Neural cell (in vitro differentiated cells): Measurements from ENCODE around the gene STK32B. TPM values are rescaled to one million over a fixed set of nuclear protein-coding genes. Genes with fewer than 3 reads are reported as not detected.

Experiments used
- H2AFZ ChIP-seq: fragments of 200-600, 300-800 bp; sonication (generic), shearing (Covaris generic); 2 replicates; pipeline ENCODE4 v1.6.0; 2014; ENCODE audit warnings: low read depth, mild to moderate bottlenecking, antibody characterized with exemption, low read length, moderate library complexity
- H3F3A ChIP-seq: fragments of 200-600 bp; shearing (Covaris generic); 2 replicates; pipeline ENCODE4 v1.6.1; 2016; ENCODE audit warnings: mild to moderate bottlenecking, moderate library complexity, mixed read lengths, antibody characterized with exemption, low read length; ENCODE audit not compliant: insufficient read depth, poor library complexity, severe bottlenecking
- H3K27ac ChIP-seq: fragments of 200-600, 300-800 bp; sonication (generic), shearing (Covaris generic); 2 replicates; pipeline ENCODE4 v1.5.1; 2014; ENCODE audit warnings: mild to moderate bottlenecking, low read length, moderate library complexity
- H3K27me3 ChIP-seq: fragments of 300-800, 200-600 bp; sonication (generic), shearing (Covaris generic); 2 replicates; pipeline ENCODE4 v1.6.0; 2014; ENCODE audit warnings: mild to moderate bottlenecking, low read depth, low read length, moderate library complexity; ENCODE audit not compliant: insufficient read depth
- H3K36me3 ChIP-seq: fragments of 300-800, 200-600 bp; sonication (generic), shearing (Covaris generic); 2 replicates; pipeline ENCODE4 v1.5.1; 2014; ENCODE audit warnings: mild to moderate bottlenecking, antibody characterized with exemption, low read length, moderate library complexity; ENCODE audit not compliant: insufficient read depth
- H3K4me2 ChIP-seq: fragments of 300-800, 200-600 bp; sonication (generic), shearing (Covaris generic); 2 replicates; pipeline ENCODE4 v1.6.0; 2014; ENCODE audit warnings: mild to moderate bottlenecking, low read length
- H3K4me3 ChIP-seq: fragments of 300-800, 200-600 bp; sonication (generic), shearing (Covaris generic); 2 replicates; pipeline ENCODE4 v1.5.1; 2014; ENCODE audit warnings: mild to moderate bottlenecking, low read length, moderate library complexity
- H3K79me2 ChIP-seq: fragments of 200-600 bp; shearing (Covaris generic); replicated peaks from 2 replicates; pipeline ENCODE4 v1.6.0; 2014; ENCODE audit warnings: mild to moderate bottlenecking, low read length, moderate library complexity; ENCODE audit not compliant: insufficient read depth
- H3K9ac ChIP-seq: fragments of 300-800, 200-600 bp; sonication (generic), shearing (Covaris generic); 2 replicates; pipeline ENCODE4 v1.6.1; 2016; ENCODE audit warnings: mild to moderate bottlenecking, low read length, mixed read lengths
- H3K9me2 ChIP-seq: fragments of 200-600 bp; shearing (Covaris generic); 2 replicates; pipeline ENCODE4 v1.6.1; 2016; ENCODE audit warnings: mild to moderate bottlenecking, low read length, mixed read lengths; ENCODE audit not compliant: insufficient read depth
- H3K9me3 ChIP-seq: fragments of 200-600, 300-800 bp; sonication (generic), shearing (Covaris generic); 2 replicates; pipeline ENCODE4 v1.6.1; 2016; ENCODE audit warnings: mild to moderate bottlenecking, mixed run types, low read length, moderate library complexity, mixed read lengths
- H4K20me1 ChIP-seq: fragments of 200-600 bp; shearing (Covaris generic); 2 replicates; pipeline ENCODE4 v1.6.1; 2016; ENCODE audit warnings: mild to moderate bottlenecking, mixed run types; ENCODE audit not compliant: insufficient read depth
- CTCF ChIP-seq: fragments of 450-650 bp; IDR thresholded peaks from 2 replicates; pipeline ENCODE4 v1.5.1; 2014; ENCODE audit warnings: antibody characterized with exemption, mild to moderate bottlenecking, moderate library complexity; ENCODE audit not compliant: poor library complexity, severe bottlenecking
- EP300 ChIP-seq: fragments of 450-650 bp; conservative IDR thresholded peaks from 2 replicates; pipeline ENCODE4 v1.6.1; 2014; ENCODE audit warnings: antibody characterized with exemption, mild to moderate bottlenecking, moderate library complexity; ENCODE audit not compliant: poor library complexity, severe bottlenecking
- EZH2 ChIP-seq: fragments of 200-600, 300-800 bp; shearing (Covaris generic), sonication (generic); IDR thresholded peaks from 2 replicates; pipeline ENCODE4 v1.6.1; 2014; ENCODE audit warnings: antibody characterized with exemption, low read length, borderline replicate concordance, mild to moderate bottlenecking; ENCODE audit not compliant: insufficient read depth, poor library complexity, severe bottlenecking
- MXI1 ChIP-seq: fragments of 450-650 bp; conservative IDR thresholded peaks from 2 replicates; pipeline ENCODE4 v1.6.1; 2014; ENCODE audit warnings: antibody characterized with exemption, mild to moderate bottlenecking; ENCODE audit not compliant: poor library complexity, severe bottlenecking
- POLR2AphosphoS5 ChIP-seq: IDR thresholded peaks from 2 replicates; pipeline ENCODE4 v1.6.1; 2012
- RAD21 ChIP-seq: fragments of 450-650 bp; conservative IDR thresholded peaks from 2 replicates; pipeline ENCODE4 v1.6.1; 2014; ENCODE audit warnings: antibody characterized with exemption, mild to moderate bottlenecking, moderate library complexity
- SMC3 ChIP-seq: fragments of 450-650 bp; conservative IDR thresholded peaks from 2 replicates; pipeline ENCODE4 v1.6.1; 2014; ENCODE audit warnings: antibody characterized with exemption, mild to moderate bottlenecking, moderate library complexity; ENCODE audit not compliant: poor library complexity
- TAF1 ChIP-seq: IDR thresholded peaks from 2 replicates; pipeline ENCODE4 v1.6.1; 2012; ENCODE audit warnings: low read depth
- polyA plus RNA-seq: library from polyadenylated mRNA; depleted of rRNA; stranded (reverse); fragments of >200 nt; gene quantifications from 2 replicates; pipeline ENCODE4 v1.2.3, GENCODE V29; 2014
- TF ChIP-seq, protein P1 (sequence below): IDR thresholded peaks from 2 replicates; pipeline ENCODE4 v1.6.1; 2012; ENCODE audit warnings: borderline replicate concordance

STK32B gene
- polyA plus RNA-seq, 1 donor from 2014 or later, result 42.8 TPM

DNA sequence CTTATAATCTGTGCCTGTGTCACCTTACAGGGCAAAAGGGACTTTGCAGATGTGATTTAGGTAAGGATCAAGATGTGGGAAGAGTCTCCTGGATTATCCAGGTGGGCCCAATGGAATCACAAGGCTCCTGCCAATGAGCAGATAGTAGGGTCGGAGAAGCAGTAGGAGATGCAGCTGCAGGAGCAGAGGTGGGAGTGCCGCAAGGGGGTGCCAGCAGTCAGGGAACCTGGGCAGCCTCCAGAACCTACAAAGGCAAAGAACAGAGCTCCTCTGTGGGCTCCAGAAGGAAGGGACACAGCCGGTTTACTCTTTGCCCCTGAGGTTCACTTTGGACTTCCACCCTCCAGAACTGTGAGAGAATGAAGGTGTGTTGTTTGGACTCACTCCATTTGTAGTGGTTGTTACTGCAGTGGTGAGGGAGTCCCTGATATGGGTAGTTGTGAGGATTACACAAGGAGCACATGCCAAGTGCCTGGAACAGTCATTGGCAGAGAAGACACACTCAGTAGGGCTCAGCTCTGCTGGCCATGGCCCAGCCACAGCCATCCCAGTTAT is 338.6 kb downstream of the STK32B start:
- no peaks in the 10 kb centered on the region for H3K9me3 ChIP-seq
- H3K4me2 ChIP-seq, result no peak overlapping the region
- H3K27me3 ChIP-seq, result no peaks in the 10 kb centered on the region
- H3K79me2 ChIP-seq, result no peaks in the 10 kb centered on the region
- H2AFZ ChIP-seq, result no peak overlapping the region
- no peaks in the 10 kb centered on the region for H3K9me2 ChIP-seq
- H3K9ac ChIP-seq, result no peak overlapping the region
- TF ChIP-seq, protein P1, sequence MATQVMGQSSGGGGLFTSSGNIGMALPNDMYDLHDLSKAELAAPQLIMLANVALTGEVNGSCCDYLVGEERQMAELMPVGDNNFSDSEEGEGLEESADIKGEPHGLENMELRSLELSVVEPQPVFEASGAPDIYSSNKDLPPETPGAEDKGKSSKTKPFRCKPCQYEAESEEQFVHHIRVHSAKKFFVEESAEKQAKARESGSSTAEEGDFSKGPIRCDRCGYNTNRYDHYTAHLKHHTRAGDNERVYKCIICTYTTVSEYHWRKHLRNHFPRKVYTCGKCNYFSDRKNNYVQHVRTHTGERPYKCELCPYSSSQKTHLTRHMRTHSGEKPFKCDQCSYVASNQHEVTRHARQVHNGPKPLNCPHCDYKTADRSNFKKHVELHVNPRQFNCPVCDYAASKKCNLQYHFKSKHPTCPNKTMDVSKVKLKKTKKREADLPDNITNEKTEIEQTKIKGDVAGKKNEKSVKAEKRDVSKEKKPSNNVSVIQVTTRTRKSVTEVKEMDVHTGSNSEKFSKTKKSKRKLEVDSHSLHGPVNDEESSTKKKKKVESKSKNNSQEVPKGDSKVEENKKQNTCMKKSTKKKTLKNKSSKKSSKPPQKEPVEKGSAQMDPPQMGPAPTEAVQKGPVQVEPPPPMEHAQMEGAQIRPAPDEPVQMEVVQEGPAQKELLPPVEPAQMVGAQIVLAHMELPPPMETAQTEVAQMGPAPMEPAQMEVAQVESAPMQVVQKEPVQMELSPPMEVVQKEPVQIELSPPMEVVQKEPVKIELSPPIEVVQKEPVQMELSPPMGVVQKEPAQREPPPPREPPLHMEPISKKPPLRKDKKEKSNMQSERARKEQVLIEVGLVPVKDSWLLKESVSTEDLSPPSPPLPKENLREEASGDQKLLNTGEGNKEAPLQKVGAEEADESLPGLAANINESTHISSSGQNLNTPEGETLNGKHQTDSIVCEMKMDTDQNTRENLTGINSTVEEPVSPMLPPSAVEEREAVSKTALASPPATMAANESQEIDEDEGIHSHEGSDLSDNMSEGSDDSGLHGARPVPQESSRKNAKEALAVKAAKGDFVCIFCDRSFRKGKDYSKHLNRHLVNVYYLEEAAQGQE, result no peak
- TF ChIP-seq EP300, result no peak
- no peak for TF ChIP-seq CTCF
- TF ChIP-seq POLR2AphosphoS5, result no peak
- TF ChIP-seq EZH2, result no peak
- no peak for TF ChIP-seq RAD21
- TF ChIP-seq TAF1, result no peak
- no peak for TF ChIP-seq SMC3
- no peak for TF ChIP-seq MXI1
- H3F3A ChIP-seq, result no peaks in the 10 kb centered on the region
- no peak overlapping the region for H3K4me3 ChIP-seq
- H3K36me3 ChIP-seq, result no peaks in the 10 kb centered on the region
- H4K20me1 ChIP-seq, result no peaks in the 10 kb centered on the region
- no peak overlapping the region for H3K27ac ChIP-seq

DNA sequence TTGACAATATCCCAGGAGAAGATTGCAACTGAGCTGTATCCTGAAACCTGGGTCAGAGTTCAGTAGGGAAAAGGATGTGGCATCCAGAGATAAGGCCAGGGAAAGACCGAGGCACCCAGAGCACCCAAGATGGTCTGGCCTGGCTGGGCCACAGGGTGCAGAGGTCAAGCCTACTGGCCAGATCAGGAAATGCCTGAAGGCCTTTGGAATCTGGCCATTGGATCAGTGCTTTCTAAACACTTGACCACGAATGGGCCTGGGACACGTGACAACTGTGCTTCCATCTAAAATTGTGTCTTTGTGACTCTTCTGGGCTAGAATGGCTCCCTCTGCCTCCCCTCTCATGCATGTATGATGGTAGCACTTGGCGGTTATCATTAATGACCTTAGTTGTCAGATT is 340.2 kb downstream of the STK32B start:
- Histone ChIP-seq H3K9me2 (no peaks in the 10 kb centered on the region), H3K4me3 (no peak overlapping the region), H3K36me3 (no peaks in the 10 kb centered on the region), H4K20me1 (no peaks in the 10 kb centered on the region), H3K27ac (no peak overlapping the region), H3K9ac (no peak overlapping the region), H3K27me3 (no peaks in the 10 kb centered on the region), H3K9me3 (no peaks in the 10 kb centered on the region), H3K79me2 (no peaks in the 10 kb centered on the region), H3F3A (no peaks in the 10 kb centered on the region), H2AFZ (no peak overlapping the region), H3K4me2 (no peak overlapping the region)
- TF ChIP-seq SMC3, result no peak
- TF ChIP-seq, protein P1, result no peak
- no peak for TF ChIP-seq EP300
- TF ChIP-seq RAD21, result no peak
- no peak for TF ChIP-seq MXI1
- no peak for TF ChIP-seq EZH2
- no peak for TF ChIP-seq POLR2AphosphoS5
- no peak for TF ChIP-seq CTCF
